Activated CD4-positive, alpha-beta T cell treated with anti-CD3 and anti-CD28 coated beads, Interleukin-2, amount 50 U/mL, for 1 hour (primary cell): ENCODE results near the gene NLRP9.

Experiments
- DNase-seq: peaks from one replicate; pipeline ENCODE4 v3.0.0-alpha.2; 2020

The NLRP9 gene

GRCh38 chr19:55702131-55702627 lies 36.0 kb downstream of the NLRP9 start:
- no peak for DNase-seq

GRCh38 chr19:55700813-55701212 lies 37.4 kb downstream of the NLRP9 start:
- no peak for DNase-seq

GRCh38 chr19:55699221-55699620 lies 39.0 kb downstream of the NLRP9 start:
- no peak for DNase-seq

- no peak for DNase-seq
These were observed 39.9 kb downstream of the NLRP9 start for GRCh38 chr19:55698256-55698655.

GRCh38 chr19:55697698-55698097 lies 40.5 kb downstream of the NLRP9 start:
- DNase-seq, result no peak

GRCh38 chr19:55697069-55697440 lies 41.1 kb downstream of the NLRP9 start:
- DNase-seq, result no peak

- DNase-seq, result no peak
These were observed 41.7 kb downstream of the NLRP9 start for GRCh38 chr19:55696301-55697068.

GRCh38 chr19:55695511-55696290 lies 42.5 kb downstream of the NLRP9 start:
- no peak for DNase-seq

GRCh38 chr19:55694656-55695491 lies 43.3 kb downstream of the NLRP9 start:
- no peak for DNase-seq

- no peak for DNase-seq
These were observed 44.0 kb downstream of the NLRP9 start for GRCh38 chr19:55694241-55694655.

- DNase-seq, result no peak
These were observed 44.7 kb downstream of the NLRP9 start for GRCh38 chr19:55693336-55693974.

- DNase-seq, result no peak
These were observed 45.5 kb downstream of the NLRP9 start for GRCh38 chr19:55692681-55693081.

GRCh38 chr19:55691561-55692481 lies 46.4 kb downstream of the NLRP9 start:
- DNase-seq, result no peak

GRCh38 chr19:55690769-55691545 lies 47.2 kb downstream of the NLRP9 start:
- no peak for DNase-seq

- DNase-seq, result no peak
These were observed 48.0 kb downstream of the NLRP9 start for GRCh38 chr19:55690109-55690768.

GRCh38 chr19:55689411-55690108 lies 48.6 kb downstream of the NLRP9 start:
- DNase-seq, result no peak

- no peak for DNase-seq
These were observed 49.6 kb downstream of the NLRP9 start for GRCh38 chr19:55688422-55689218.
